TTC549 (cell line): Measurements from ENCODE around the gene DYNLT5.
"Not testable (repeated sequence)": the region's sequence is repeated elsewhere in the genome, so short reads cannot be mapped to it uniquely, and the experiment has no call there.

Source experiments
- FAIRE-seq: peaks from 2 replicates; lab custom pipeline; 2012; peaks lifted over from hg19 to GRCh38; lab: Jason Lieb, UNC

Gene DYNLT5

GRCh38 chr1:66752000-66752592 lies at the start of gene DYNLT5:
DYNLT5 (plus strand) TSS chr1:66752459; CDS start chr1:66754659, 2,200 bp downstream.
- FAIRE-seq = no peak

GRCh38 chr1:66704177-66704875 lies 47.9 kb upstream of the DYNLT5 start:
- no peak for FAIRE-seq

DNA sequence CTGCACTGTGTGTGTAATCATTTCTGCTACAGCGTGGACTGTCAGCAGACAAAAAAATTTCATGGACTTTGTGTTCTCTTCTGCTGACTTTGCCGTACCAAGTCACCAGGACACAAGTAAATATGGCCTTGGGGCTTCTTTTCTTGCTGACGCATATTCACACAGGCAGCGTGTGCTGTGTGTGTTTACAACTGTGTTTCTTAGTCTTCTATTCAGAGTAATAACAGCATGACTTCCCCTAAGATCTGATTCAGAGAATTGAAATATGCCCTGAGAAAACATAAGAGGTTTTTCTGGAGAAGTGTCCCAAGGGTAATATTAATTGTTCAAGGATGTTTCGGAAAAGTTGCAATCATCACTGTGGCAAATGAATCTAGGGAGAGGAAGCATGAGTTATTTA lies 47.1 kb upstream of the DYNLT5 start:
- FAIRE-seq = no peak

DNA sequence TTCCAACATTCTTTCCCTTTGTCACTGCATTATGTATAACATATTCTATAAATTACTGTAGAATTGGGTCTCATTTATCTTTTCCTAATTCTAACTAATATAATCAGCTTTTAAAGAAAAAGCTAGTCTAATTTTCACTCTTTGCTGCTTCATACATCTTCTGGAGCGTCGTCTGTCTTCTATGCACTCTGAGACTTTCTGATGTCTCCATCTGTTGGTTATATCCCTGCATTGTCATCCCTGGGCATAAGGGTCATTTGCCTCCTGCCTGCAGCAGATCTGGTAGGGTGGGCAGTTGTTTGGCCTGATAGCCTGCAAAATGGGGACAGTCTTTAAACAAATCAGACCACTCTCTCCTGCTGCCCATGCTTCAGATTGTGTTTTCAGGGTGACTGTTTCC lies 40.8 kb upstream of the DYNLT5 start:
- peak; percentile 31 for FAIRE-seq

DNA sequence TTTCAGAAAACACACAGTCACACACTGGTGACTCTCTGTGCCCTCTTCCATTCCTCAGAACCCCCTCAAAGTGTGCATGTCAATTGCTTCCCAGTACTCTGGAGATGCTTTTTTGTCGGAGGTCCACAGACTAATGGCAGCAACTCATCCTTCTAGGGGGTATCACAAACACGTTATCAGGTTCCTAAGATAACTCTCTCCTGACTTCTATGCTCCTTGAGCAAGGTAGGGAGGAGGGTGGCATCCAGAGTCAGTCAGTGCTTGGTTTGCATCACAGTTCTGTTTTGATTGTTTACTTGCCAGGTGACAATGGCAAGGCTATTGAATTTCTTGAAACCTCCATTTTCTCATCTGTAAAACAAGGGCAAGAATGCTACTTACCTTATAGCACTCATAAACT lies 39.4 kb upstream of the DYNLT5 start:
- FAIRE-seq = no peak

GRCh38 chr1:66723985-66724384 lies 28.3 kb upstream of the DYNLT5 start:
- no peak for FAIRE-seq

DNA sequence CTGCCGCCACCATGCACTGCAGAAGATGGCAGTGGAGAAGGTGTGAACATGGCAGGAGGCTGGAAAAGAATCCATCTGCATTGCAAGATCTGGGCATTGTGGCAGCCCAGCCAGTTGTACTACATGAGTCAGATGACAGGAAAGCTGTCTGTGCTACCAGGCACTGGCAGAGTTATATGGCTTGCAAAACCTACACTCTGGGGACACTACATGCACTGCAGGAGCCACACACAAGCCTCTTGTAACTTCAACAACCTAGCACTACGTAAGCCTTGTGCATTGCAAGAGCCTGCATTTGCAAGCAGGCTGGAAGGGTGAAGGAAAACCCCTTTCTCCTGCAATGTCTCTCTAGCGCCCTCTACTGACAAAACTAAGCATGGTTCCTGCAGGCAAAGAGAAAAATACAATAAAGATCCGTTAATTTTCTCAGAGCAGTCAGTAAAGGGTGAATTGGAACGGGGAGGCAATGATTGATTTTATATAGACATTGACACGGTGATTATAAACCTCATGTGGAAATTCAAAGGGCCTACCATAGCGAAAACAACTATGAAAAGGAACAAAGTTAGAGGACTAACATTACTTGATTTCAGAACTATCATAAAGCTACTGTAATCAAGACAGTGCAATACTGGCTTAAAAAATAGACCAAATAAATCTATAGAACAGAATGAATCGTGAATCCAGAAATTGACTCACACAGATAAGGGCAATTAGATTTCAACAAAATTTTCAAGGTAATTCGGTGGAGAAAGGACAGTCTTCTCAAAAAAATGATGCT lies 26.2 kb upstream of the DYNLT5 start:
- peak; percentile 85 for FAIRE-seq

GRCh38 chr1:66728021-66728420 lies 24.2 kb upstream of the DYNLT5 start:
- no peak for FAIRE-seq

- not testable (repeated sequence) for FAIRE-seq
These were observed 23.5 kb upstream of the DYNLT5 start for GRCh38 chr1:66728716-66729115.

DNA sequence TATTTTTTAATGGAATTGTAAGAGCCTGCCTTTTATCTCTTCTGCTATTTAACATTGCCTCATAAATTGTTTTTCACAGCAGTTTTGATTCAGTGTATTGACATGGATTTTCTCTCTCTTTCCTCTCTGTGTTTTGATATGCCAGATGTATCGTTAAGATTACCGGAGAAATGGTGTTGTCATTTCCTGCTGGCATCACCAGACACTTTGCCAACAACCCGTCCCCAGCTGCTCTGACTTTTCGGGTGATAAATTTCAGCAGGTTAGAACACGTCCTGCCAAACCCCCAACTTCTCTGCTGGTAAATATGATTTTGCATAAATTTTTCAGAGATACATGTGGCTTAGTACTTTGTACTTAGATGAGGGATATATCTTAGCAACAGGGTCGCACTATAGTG lies 23.1 kb upstream of the DYNLT5 start:
- no peak for FAIRE-seq

GRCh38 chr1:66729523-66729922 lies 22.7 kb upstream of the DYNLT5 start:
- no peak for FAIRE-seq

GRCh38 chr1:66730462-66730861 lies 21.8 kb upstream of the DYNLT5 start:
- no peak for FAIRE-seq

DNA sequence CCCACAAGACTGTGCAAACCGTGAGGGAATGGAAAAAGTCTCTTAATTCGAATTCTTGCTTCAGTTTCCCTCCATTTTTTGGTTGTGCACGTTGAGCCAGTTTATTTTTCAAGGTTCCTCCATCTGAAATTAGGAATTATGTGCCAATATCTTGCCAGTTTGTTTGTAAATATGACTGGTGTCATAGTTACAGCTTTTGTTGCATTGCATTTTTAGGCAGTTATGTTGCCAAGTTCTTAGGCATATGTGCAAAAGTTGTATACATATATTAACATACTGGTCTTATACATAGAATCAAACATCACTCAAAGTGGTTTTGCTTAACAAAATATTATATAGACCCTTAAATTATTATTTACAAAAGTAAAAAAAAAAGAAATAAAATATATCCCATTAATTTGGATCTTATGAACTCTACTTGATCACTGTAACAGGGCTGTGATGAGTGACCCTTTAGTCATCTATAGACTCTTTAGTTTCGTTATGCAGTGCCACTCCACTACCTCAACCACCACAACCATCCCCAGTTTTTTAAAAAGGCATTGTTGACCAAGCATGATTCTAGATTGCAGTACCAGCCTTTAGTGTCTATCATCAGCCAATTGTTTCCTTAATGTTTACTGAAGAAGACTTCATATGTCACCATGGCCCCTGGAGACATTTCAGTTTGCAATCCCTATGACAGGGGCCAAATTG lies 20.9 kb upstream of the DYNLT5 start:
- no peak for FAIRE-seq

- no peak for FAIRE-seq
These were observed 19.7 kb upstream of the DYNLT5 start for GRCh38 chr1:66732407-66733166.

DNA sequence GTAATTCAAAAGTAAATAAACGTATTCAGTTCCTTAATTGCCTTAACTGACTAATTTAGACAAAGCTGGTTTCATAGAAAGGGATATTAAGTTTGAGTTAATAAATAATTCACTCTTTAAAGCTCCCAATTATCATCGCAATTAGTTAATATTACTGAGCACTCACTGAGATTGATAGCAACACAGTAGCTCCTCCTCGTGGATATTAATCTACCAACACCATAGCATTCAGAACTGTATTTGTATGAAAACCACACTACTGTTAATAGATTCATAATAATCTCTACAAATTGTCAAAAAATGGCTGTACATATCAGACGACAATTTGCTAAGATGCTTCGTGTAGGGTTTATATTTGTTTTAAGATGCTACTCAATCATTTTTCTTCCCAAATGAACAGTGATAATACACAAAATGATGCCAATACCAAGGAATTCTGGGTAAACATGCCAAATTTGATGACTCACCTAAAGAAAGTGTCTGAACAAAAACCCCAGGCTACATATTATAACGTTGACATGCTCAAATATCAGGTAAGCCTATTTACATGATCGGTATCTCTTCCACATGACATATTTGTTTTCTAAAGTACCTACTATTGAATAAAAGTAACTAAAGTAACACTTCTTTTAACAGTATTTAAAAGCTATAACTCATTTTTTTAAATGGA lies 18.8 kb upstream of the DYNLT5 start:
- no peak for FAIRE-seq

DNA sequence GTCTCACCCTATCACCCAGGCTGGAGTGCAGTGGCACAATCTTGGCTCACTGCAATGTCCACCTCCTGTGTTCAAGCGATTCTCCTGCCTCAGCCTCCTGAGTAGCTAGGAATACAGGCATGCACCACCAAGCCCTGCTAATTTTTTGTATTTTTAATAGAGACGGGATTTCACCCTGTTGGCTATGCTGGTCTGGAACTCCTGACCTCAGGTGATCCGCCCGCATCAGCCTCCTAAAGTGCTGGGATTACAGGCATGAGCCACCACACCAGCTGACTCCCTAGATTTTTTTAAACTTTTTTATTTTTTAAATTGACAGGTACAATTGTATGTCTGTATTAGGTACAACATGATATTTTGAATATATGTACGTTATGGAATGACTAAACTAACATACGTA lies 17.7 kb upstream of the DYNLT5 start:
- FAIRE-seq = not testable (repeated sequence)

- FAIRE-seq = no peak
These were observed 14.4 kb upstream of the DYNLT5 start for GRCh38 chr1:66737836-66738235.

GRCh38 chr1:66739401-66740157 lies 12.7 kb upstream of the DYNLT5 start:
- FAIRE-seq = no peak

DNA sequence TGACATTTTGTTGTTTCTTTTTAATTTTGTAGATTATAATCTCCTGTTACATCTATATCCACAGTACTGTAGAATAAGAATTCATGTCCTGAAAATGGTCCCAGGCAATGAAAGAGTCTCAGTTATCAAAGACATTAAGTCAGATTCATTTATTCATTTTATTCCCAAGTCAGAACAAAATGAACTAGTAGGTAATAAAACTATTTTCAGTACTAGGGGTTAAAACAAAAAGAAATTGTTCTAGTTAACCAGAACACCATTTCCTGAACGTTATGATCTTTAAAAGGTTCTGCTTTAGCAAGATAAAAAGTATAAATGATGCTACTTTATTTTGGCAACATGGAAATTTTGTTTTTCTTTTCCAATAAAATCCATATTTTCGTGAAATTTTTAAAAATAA lies 6.8 kb upstream of the DYNLT5 start:
- FAIRE-seq = peak; percentile 31

- FAIRE-seq = no peak
These were observed 4.8 kb upstream of the DYNLT5 start for GRCh38 chr1:66747501-66747900.

- peak; percentile 25 for FAIRE-seq
These were observed 1.7 kb upstream of the DYNLT5 start for GRCh38 chr1:66750577-66750976.
